A549 (cell line): ENCODE data around the gene PLA2G2D. TPM values are rescaled to one million over a fixed set of nuclear protein-coding genes. Genes with fewer than 3 reads are reported as not detected.

Experiments
- ATAC-seq, 2 experiments: fragments of 200-7000 bp in 1 of 2; fragments of >200 bp in 1 of 2; cut with Nextera tagmentation in 1 of 2; cut with Tn5 transposase in 1 of 2; 3 replicates each; pipeline versions ENCODE4 v1.8.0 to v1.9.1; 2018 to 2020; ENCODE audit warnings: mild to moderate bottlenecking in 1 of 2, moderate library complexity in 1 of 2
- CTCF ChIA-PET: fragments of 300-600 bp; sonication (Branson Sonifier 250); formaldehyde crosslinking; extraction: SDS; loops from one replicate; lab custom pipeline; 2021; ENCODE audit warnings: antibody characterized with exemption, inconsistent platforms; lab: Yijun Ruan, JAX
- POLR2A ChIA-PET: fragments of 350-600 bp; formaldehyde crosslinking; extraction: SDS; loops from one replicate; lab custom pipeline; 2021; ENCODE audit warnings: antibody characterized with exemption, inconsistent platforms; lab: Yijun Ruan, JAX
- DNase-seq, 2 experiments: peaks; one replicate each; pipeline versions ENCODE4 v3.0.0 to v3.0.0-alpha.2; 2011 to 2016; ENCODE audit warnings: low read depth in 1 of 2, low spot score in 1 of 2
- FAIRE-seq: peaks from 2 replicates; lab custom pipeline; 2011; peaks lifted over from hg19 to GRCh38; lab: Jason Lieb, UNC
- H3K27ac ChIP-seq, 2 experiments: fragments of >200 bp; sonication (Bioruptor Twin); formaldehyde crosslinking; 3 replicates each; pipeline ENCODE4 v1.5.1; 2016 to 2017
- H3K4me1 ChIP-seq: fragments of >200 bp; sonication (Bioruptor Twin); formaldehyde crosslinking; 3 replicates; pipeline ENCODE4 v1.6.1; 2016
- H3K4me2 ChIP-seq: fragments of >200 bp; sonication (Bioruptor Twin); formaldehyde crosslinking; 3 replicates; pipeline ENCODE4 v1.6.1; 2016
- H3K4me3 ChIP-seq: fragments of >200 bp; sonication (Bioruptor Twin); formaldehyde crosslinking; 3 replicates; pipeline ENCODE4 v1.5.1; 2016
- H3K9me3 ChIP-seq: fragments of >200 bp; sonication (Bioruptor Twin); formaldehyde crosslinking; 3 replicates; pipeline ENCODE4 v1.6.1; 2016
- CEBPB ChIP-seq, 2 experiments: fragments of >200 bp in 1 of 2; sonication (Bioruptor Twin) in 1 of 2; formaldehyde crosslinking in 1 of 2; IDR thresholded peaks; 2 replicates each; pipeline ENCODE4 v1.6.1; 2012 to 2016
- ESRRA ChIP-seq: fragments of 150-350 bp; IDR thresholded peaks from 2 replicates; pipeline ENCODE4 v1.6.1; 2014; ENCODE audit warnings: mild to moderate bottlenecking, low read length, borderline replicate concordance
- HMGXB4 ChIP-seq: fragments of 250-450 bp; sonication (Bioruptor Pico); IDR thresholded peaks from 2 replicates; pipeline ENCODE4 v1.5.0; 2021; ENCODE audit warnings: mild to moderate bottlenecking, moderate library complexity, borderline replicate concordance
- HOXA7 ChIP-seq: fragments of 250-450 bp; sonication (Bioruptor Pico); IDR thresholded peaks from 2 replicates; pipeline ENCODE4 v1.5.0; 2020; ENCODE audit warnings: mild to moderate bottlenecking, moderate library complexity
- HOXB5 ChIP-seq: fragments of 250-450 bp; sonication (Bioruptor Pico); IDR thresholded peaks from 2 replicates; pipeline ENCODE4 v1.5.0; 2020; ENCODE audit warnings: mild to moderate bottlenecking, moderate library complexity
- JUN ChIP-seq, 2 experiments: fragments of >200 bp; sonication (Bioruptor Twin); formaldehyde crosslinking; IDR thresholded peaks; 2 replicates in 1 of 2; 3 replicates in 1 of 2; pipeline ENCODE4 v1.6.1; 2016 to 2017
- KDM1A ChIP-seq: fragments of 200-600 bp; sonication (generic); IDR thresholded peaks from 2 replicates; pipeline ENCODE4 v1.6.1; 2016; ENCODE audit warnings: low read depth, mild to moderate bottlenecking
- MAZ ChIP-seq: fragments of 150-350 bp; IDR thresholded peaks from 2 replicates; pipeline ENCODE4 v1.6.1; 2014; ENCODE audit warnings: antibody characterized with exemption, low read depth, low read length, borderline replicate concordance
- NR3C1 ChIP-seq: fragments of >200 bp; sonication (Bioruptor Twin); formaldehyde crosslinking; IDR thresholded peaks from 3 replicates; pipeline ENCODE4 v1.6.1; 2017
- PBX3 ChIP-seq: IDR thresholded peaks from 2 replicates; pipeline ENCODE4 v1.6.1; 2012
- PHF8 ChIP-seq: fragments of 200-600 bp; sonication (generic); IDR thresholded peaks from 2 replicates; pipeline ENCODE4 v1.6.1; 2016; ENCODE audit warnings: low read depth, mild to moderate bottlenecking, antibody characterized with exemption, moderate library complexity, borderline replicate concordance
- RCOR1 ChIP-seq: fragments of 150-350 bp; IDR thresholded peaks from 2 replicates; pipeline ENCODE4 v1.6.1; 2014; ENCODE audit warnings: antibody characterized with exemption, low read length, low read depth
- SREBF2 ChIP-seq: fragments of 450-650 bp; IDR thresholded peaks from 2 replicates; pipeline ENCODE4 v1.6.1; 2014; ENCODE audit warnings: mild to moderate bottlenecking, moderate library complexity
- TP53 ChIP-seq: fragments of 250-450 bp; sonication (Bioruptor Pico); IDR thresholded peaks from 2 replicates; pipeline ENCODE4 v1.5.0; 2021; ENCODE audit warnings: mild to moderate bottlenecking, moderate library complexity
- USF2 ChIP-seq: fragments of 450-650 bp; IDR thresholded peaks from 2 replicates; pipeline ENCODE4 v1.6.1; 2014; ENCODE audit warnings: antibody characterized with exemption
- ZC3H11A ChIP-seq: fragments of 450-650 bp; IDR thresholded peaks from 2 replicates; pipeline ENCODE4 v1.6.1; 2014; ENCODE audit warnings: antibody characterized with exemption, mild to moderate bottlenecking
- ZFP36 ChIP-seq: fragments of 450-650 bp; IDR thresholded peaks from 2 replicates; pipeline ENCODE4 v1.6.1; 2014; ENCODE audit warnings: borderline replicate concordance; ENCODE audit not compliant: partially characterized antibody
- WGBS: methylation state at CpG from one replicate; pipeline ENCODE4 v1.1.6; 2017; ENCODE audit errors: missing lambda C conversion rate; 5-methylcytosine and 5-hydroxymethylcytosine counted together
- polyA plus RNA-seq, 4 experiments: library from polyadenylated mRNA; depleted of rRNA in 3 of 4; stranded (reverse); fragments of >200 nt; fragmentation: RNase III in 1 of 4; extraction: RNeasy Plus Mini Kit Qiagen cat#74134 plus additional on column Dnase treatment in 1 of 4; gene quantifications; 2 replicates in 3 of 4; 3 replicates in 1 of 4; pipeline ENCODE4 v1.2.3, GENCODE V29; 2011 to 2017
- TF ChIP-seq, protein P1 (sequence below): IDR thresholded peaks from 2 replicates; pipeline ENCODE4 v1.6.1; 2012
- TF ChIP-seq, protein P2 (sequence below): fragments of 150-350 bp; IDR thresholded peaks from 2 replicates; pipeline ENCODE4 v1.6.1; 2014; ENCODE audit warnings: low read depth, mild to moderate bottlenecking, low read length

Gene PLA2G2D
- polyA plus RNA-seq, 2 of the 4 experiments (the other 2 are of a cell fraction): not detected

DNA sequence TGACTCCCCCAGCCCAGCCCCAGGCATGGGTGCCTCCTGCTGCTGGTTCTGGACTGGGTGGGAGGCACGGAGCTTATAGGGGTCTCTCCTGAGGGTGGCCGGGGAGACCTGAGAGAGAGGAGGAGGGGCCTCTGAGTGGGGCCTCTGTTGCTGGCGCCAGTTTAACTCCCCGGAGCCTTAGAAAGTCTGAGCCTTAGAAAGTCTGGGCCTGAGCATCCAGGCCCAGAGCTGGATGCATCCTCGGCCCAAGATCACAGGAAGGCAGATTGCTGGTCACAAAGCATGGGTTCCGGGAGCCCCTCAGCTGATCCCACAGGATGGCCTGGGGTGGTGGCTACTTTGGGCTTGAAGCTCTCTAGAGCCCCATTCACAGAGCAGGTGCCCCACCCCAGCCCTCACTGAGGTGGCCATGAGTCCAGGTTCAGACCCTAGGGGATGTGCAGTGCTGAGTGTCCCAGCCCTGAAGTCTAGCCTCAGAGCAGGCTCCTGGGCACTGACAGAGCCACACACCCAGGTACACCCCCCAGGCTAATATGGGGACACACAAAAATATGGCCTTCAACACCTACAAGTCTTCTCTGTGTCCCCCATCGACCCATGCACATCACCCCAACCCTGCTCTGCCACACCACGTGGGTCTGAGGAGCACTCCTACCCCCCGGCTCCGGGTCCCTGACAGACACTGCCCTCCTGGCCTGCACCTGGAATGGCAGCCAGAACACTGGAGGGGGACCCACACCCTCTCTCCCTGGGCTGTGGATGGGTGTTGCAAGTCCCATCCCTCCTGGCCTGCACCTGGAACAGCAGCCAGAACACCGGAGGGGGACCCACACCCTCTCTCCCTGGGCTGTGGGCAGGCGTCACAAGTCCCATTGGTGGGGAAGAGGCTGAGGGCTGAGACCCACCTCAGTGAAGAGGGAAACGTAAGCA, 29.5 kb upstream of the PLA2G2D start:
- POLR2A ChIA-PET: no interaction called here
- no peak for FAIRE-seq

GRCh38 chr1:20147846-20148570, 28.7 kb upstream of the PLA2G2D start:
- Histone ChIP-seq H3K27ac (no peak overlapping the region), H3K9me3 (no peaks in the 10 kb centered on the region), H3K4me2 (no peak overlapping the region), H3K4me1 (0 out of 3 replicates have a peak, but pooled peaks cover 6% of the 10 kb centered on the region), H3K4me3 (no peak overlapping the region)
- POLR2A ChIA-PET: no interaction called here
- CTCF ChIA-PET: interaction anchor here (8.5 kb wide), 1 partner anchor 229 kb away, joined by 125 read pairs; the partner anchor contains the start of gene PLA2G2E
- ATAC-seq (no peak), DNase-seq (no peak), FAIRE-seq (no peak)
- 55% methylated on average over 4 of the region's 13 CpGs for WGBS
- TF ChIP-seq NR3C1: no peak
- no peak for TF ChIP-seq ZFP36
- TF ChIP-seq HOXA7 (CRISPR knock-in tag): no peak
- TF ChIP-seq PHF8: no peak
- TF ChIP-seq TP53 (CRISPR knock-in tag): no peak
- TF ChIP-seq MAZ: no peak
- no peak for TF ChIP-seq HOXB5 (CRISPR knock-in tag)
- TF ChIP-seq CEBPB (IDR thresholded peaks at IDR 0.05): no peak
- TF ChIP-seq, protein P1, sequence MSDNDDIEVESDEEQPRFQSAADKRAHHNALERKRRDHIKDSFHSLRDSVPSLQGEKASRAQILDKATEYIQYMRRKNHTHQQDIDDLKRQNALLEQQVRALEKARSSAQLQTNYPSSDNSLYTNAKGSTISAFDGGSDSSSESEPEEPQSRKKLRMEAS: no peak
- TF ChIP-seq JUN (IDR thresholded peaks at IDR 0.05): no peak
- no peak for TF ChIP-seq KDM1A
- TF ChIP-seq RCOR1: no peak
- no peak for TF ChIP-seq SREBF2

More for the DNA sequence above, 29.5 kb upstream of the PLA2G2D start:
- H3K27ac ChIP-seq: no peak overlapping the region
- DNase-seq (no peak), ATAC-seq (no peak)
- H3K4me1 ChIP-seq: 0 out of 3 replicates have a peak, but pooled peaks cover 10% of the 10 kb centered on the region
- no peaks in the 10 kb centered on the region for H3K9me3 ChIP-seq
- WGBS: 83% methylated on average over 6 of the region's 13 CpGs
- no peak overlapping the region for H3K4me2 ChIP-seq
- H3K4me3 ChIP-seq: no peak overlapping the region
- CTCF ChIA-PET: interaction anchor here (0.8 to 8.5 kb wide), 2 partner anchors 9 to 230 kb away, joined by 3 to 125 read pairs; partner anchors contain the start of gene PLA2G2E
- TF ChIP-seq HMGXB4 (CRISPR knock-in tag): no peak
- TF ChIP-seq HOXB5 (CRISPR knock-in tag): no peak
- TF ChIP-seq, protein P2, sequence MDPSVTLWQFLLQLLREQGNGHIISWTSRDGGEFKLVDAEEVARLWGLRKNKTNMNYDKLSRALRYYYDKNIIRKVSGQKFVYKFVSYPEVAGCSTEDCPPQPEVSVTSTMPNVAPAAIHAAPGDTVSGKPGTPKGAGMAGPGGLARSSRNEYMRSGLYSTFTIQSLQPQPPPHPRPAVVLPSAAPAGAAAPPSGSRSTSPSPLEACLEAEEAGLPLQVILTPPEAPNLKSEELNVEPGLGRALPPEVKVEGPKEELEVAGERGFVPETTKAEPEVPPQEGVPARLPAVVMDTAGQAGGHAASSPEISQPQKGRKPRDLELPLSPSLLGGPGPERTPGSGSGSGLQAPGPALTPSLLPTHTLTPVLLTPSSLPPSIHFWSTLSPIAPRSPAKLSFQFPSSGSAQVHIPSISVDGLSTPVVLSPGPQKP: no peak
- no peak for TF ChIP-seq JUN (IDR thresholded peaks at IDR 0.05)
- no peak for TF ChIP-seq ESRRA
- TF ChIP-seq RCOR1: no peak
- no peak for TF ChIP-seq ZFP36
- TF ChIP-seq USF2: no peak
- no peak for TF ChIP-seq ZC3H11A
- no peak for TF ChIP-seq PBX3
